GM18907 (cell line): Measurements from ENCODE around the gene KCNN1.
"Not testable (repeated sequence)": the region's sequence is repeated elsewhere in the genome, so short reads cannot be mapped to it uniquely, and the experiment has no call there.

Experiments used
- ATAC-seq: cut with Tn5 transposase; IDR thresholded peaks from one replicate; pipeline ENCODE4 v1.9.1; 2021; ENCODE audit warnings: mild to moderate bottlenecking, moderate library complexity; ENCODE audit not compliant: unreplicated experiment

Gene KCNN1

DNA sequence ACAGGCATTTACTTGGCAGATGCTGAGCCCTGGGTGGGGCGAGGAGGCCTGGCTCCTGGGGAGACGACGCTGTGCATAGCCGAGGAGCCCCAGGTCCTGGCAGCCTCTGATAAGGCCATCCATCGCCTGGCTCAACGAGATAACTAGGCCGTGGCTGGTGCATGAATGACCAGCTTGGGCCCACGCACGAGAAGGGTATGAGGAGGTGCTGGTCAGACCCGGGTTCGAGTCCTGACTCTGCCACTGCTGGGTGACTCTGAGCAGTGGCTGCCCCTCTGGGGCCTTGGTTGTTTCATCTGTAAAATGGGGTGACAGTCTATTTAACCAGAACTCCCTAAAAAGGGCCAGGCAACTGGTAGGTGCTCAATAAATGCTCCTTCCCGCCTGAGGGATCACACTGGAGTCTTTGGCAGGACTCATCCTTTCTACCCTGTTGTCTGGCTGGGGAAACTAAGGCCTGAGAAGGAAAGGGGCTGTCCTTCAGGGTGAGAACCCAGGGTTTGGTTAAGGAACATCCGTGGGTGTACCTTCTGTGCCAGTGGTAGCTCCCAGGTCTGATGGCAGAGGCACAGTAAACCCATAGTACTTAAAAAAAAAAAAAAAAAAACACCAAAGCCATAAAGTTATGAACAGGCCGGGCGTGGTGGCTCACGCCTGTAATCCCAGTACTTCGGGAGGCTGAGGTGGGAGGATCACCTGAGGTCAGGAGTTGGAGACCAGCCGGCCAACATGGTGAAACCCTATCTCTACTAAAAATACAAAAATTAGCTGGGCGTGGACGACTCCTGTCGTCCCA lies 33.0 kb downstream of the KCNN1 start:
- no peak for ATAC-seq

DNA sequence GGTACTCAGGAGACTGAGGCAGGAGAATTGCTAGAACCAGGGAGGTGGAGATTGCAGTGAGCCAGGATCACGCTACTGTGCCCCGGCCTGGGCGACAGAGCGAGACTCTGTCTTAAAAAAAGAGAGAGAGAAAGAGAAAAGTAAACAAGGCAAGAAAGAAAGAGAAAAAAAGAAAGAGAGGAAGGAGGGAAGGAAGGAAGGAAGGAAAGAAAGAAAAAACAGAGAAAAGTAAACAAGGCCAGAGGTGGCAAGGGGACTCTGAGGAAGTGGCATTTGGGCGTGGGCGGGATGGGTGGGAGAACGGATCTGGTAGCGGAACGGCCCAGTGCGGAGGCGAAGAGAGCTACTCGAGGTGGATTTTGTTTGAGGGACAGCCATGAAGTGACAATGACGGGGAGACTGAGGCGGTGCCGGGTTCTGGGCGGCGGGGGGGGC lies 33.6 kb downstream of the KCNN1 start:
- no peak for ATAC-seq

DNA sequence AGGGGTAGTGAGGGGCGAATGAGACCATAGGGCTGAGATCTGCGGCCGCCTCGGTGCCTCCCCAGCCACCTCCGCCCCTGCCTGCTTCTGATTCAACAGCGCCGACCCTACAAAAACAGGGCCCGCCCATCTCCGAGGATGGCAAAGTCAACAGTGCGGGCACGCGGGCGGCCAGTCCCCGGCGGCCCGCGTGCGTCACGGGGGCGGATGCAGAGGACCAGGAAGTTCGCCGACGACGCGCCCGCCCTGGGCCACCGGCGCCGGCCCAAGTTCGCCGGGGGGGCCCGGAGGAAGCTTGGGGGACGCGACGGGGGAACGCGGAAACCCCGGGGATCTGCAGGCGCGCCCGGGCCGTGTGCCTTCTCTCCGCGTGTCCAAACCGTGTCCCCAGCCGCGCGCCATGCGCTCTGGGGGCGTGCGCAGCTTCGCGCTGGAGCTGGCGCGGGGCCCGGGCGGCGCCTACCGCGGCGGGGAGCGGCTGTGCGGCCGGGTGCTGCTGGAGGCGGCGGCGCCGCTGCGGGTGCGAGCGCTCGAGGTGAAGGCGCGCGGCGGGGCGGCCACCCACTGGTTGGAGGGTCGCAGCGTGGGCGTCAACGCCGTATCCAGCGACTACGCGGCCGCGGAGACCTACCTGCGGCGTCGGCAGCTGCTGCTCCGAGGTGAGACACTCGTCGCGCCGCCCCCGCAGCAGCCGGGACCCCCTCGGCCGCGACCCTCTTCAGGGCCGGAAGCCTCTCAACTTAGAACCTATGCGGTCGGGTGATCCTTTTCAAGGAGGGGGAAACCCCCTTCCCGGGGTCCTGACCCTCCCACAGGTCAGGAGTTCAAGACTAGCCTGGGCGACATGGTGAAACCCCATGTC lies 34.2 kb downstream of the KCNN1 start:
- ATAC-seq, result peak; percentile 74

DNA sequence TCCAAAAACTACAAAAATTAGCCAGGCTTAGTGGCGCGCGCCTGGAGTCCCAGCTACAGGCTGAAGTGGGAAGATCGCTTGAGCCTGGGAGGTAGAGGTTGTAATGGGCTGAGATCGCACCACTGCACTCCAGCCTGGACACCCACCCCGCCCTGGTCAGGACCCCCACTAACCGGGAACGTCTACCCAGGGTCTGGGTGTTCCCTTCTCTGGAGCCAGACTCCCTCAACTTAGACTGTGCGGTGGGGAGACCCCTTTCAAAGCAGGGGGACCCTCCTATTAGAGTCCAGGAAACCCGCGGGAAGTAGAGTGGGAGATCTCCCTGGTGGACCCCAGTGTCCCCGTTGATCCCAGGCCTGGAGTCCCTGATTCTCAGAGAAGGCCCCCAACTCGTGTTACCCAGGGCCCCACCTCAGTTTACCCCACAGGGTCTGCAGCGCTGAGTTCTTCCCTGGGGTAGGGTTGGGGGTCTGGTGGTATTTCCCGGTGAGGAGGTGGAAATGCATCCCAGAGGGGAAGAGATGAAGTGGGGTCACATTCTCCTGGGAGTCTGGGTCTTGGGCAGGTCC lies 35.0 kb downstream of the KCNN1 start:
- ATAC-seq, result no peak

DNA sequence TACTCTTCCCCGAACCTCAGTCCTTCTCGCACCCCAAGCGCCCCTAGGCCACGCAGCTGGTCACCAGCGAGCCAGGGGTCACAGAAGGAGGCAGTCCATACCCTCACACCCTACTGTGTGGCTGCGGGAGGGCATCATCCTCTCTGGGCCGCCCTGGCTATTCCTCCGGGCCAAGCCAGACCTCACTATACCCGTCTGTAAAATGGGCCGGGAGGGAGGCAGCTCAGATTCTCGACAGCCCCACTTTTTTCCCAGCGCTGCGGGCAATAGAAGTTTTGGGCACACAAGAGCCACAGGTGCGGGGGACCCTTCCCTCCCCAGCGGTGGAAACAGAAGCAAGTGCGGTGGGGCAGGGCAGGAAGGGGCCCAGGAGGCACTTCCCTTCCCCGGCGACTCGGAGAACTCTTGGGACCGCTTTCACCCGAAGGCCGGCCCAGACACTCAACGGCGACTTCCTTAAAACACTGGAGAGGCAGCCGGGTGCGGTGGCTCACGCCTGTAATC lies 35.5 kb downstream of the KCNN1 start:
- ATAC-seq, result no peak

DNA sequence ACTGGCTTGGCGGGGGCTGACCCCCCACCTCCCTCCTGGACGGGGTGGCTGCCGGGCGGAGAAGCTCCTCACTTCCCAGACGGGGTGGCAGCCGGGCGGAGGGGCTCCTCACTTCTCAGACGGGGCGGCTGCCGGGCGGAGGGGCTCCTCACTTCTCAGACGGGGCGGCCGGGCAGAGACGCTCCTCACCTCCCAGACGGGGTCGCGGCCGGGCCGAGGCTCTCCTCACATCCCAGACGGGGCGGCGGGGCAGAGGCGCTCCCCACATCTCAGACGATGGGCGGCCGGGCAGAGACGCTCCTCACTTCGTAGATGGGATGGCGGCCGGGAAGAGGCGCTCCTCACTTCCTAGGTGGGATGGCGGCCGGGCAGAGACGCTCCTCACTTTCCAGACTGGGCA lies 38.8 kb downstream of the KCNN1 start:
- ATAC-seq, result not testable (repeated sequence)

DNA sequence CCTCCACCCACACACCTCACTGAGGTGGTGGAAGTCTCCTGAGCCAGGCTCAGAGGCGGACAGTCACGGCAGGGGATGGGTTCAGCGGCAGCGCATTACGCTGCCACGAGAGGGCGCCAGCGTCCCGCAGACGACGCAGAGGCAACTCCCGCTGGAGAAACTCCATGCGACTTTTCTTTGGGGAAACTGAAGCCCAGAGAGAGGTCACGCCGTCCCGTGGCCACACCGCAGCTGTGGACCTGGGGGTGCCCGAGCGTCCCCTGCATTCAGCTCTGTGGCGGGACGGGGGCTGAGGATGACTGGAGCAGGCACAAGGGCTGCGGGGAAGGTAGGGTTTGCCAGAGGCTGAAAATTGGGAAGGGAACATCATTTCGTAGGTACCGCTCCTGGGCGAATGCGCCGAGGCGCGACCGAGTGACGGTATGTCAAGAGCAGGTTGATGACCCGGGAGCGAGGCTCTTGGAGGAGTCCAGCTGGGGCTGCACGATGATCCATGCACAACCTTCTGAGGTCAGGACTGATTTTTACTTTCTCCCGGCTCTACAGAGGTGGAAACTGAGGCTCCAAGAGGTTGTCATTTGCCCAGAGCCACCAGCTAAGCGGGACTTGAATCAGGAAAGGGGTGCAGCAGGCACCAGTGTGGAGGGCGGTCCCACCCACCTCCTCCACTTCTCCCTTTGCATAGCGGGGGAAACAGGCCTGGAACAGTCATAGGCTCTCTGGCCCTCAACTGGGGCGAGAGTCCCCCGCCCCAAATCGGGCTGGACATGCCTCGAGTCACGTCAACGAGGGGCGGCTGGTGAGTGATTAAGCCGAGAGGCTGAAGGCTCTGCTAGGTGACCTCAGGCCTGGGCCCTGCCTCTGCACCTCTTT lies 40.4 kb downstream of the KCNN1 start:
- peak; percentile 62 for ATAC-seq

DNA sequence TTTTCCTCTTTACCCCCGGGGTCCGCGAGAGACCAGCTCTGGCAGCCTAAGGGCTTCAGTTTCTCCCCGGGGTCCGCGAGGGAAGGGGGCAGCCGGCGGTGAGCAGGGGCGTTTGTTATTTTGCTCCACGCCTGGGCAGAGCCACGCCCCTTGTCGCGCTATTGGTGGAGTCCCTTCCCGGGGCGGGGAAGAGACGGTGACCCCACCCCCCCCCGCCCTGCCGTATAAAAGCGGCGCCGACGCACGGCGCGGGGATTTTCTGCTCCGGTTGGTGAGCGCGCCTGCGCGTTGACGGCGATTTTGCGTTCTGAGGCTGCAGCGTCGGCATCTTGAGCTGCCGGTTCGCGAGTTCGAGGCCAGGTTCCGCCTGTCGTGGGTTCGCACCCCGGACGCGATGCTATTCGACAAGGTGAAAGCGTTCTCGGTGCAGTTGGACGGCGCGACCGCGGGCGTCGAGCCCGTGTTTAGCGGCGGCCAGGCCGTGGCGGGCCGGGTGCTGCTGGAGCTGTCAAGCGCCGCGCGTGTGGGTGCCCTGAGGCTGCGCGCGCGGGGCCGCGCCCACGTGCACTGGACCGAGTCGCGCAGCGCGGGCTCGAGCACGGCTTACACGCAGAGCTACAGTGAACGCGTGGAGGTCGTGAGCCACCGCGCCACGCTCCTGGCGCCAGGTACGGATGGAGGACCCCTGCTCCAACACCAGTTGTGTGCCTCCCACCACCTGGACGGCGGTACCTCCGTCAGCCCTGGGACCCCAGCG lies 41.2 kb downstream of the KCNN1 start, which contains the start of gene ARRDC2:
Gene ARRDC2, plus strand, starts transcription at position 254 of the 757 bp plus-strand sequence. Its CDS starts 141 bp downstream, at position 395.
- ATAC-seq, result peak; percentile 61

DNA sequence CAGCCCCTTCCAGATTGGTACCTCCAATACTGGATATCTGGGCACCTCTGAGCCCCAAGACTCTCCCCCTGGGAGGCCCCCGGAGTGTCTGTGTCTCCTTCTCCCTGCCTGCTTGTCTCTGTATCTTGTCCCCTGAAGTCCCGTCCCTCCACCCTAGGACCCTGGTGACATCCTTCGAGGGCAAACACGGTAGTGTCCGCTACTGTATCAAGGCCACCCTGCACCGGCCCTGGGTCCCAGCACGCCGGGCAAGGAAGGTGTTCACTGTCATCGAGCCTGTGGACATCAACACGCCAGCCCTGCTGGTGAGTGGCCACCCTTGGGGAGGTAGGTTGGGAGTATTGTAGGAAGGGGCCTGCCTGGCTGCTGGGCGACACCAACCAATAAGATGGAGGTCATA lies 41.9 kb downstream of the KCNN1 start:
- ATAC-seq, result no peak

DNA sequence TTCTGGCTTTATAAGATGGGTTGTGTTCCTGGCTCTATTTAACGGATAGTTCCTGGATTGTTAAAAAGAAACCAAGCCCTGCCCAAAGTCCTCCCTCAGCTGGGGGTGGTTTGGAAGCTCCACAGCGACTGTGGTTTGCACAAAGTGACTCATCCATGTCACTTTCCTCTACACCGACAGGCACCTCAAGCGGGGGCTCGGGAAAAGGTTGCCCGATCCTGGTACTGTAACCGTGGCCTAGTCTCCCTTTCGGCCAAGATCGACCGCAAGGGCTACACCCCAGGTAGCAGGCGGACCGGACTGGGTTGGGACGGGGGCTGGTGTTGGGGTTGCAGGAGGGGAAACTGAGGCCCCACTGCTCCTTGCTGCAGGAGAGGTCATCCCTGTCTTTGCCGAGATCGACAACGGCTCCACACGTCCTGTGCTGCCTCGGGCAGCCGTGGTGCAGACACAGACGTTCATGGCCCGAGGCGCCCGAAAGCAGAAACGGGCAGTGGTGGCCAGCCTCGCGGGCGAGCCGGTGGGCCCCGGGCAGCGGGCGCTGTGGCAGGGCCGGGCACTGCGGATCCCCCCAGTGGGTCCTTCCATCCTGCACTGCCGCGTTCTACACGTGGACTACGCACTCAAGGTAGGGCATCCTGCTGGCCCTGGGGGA lies 42.6 kb downstream of the KCNN1 start:
- no peak for ATAC-seq

DNA sequence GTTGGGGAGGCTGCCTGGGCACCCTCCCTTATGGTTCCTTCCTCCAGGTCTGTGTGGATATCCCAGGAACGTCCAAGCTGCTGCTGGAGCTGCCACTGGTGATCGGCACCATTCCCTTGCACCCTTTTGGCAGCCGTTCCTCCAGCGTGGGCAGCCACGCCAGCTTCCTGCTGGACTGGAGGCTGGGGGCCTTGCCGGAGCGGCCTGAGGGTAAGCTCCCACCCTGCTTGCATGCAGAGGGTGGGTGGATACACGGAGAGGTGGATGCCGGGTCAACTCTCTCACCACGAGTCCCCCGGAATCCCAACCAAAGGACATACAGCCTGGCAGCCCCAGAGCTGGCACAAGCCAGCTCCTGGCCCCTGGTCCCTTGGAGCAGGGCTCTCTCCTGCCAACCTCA lies 43.2 kb downstream of the KCNN1 start:
- ATAC-seq, result no peak

DNA sequence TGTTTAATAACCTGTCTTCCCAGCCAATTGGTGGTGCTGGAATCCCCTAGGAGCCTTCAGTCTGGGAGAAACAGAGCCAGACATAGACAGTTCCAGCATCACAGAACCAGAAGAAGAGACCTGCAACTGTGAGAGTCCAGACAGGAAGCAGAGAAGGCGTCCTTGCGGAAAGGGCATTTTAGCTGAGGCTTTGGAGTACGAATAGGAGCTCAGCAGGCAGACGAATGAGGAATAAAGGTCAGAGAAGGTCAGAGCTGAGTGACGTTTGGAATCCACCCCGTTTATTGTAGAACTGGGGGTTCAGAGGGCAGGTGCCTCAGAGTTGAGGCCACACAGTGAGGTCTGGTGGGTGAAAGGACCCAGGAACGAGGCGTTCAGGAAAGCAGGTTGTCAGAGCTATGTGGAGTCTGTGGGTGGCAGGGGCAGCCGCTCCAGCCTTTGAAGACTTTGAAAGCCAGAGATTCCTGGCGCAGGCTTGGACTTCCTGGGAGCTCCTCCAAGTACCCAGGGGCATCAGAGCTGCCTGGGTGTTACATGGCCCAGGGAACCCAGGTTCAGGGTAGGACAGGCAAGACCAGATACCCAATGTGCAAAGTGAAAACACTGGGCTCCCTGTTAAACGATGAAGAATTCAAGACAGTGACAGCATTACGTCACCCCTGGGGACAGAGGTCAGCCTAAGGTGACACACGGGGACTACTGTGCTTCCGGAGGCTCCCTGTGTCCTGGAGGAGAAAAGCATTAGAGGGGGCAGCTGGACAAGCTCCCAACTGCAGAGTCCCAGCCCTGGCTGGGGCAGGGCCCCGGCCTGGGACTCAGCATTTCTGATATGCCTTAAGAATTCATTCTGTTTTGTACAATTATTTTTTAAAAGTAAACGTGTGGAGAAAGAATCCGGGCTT lies 46.6 kb downstream of the KCNN1 start:
- ATAC-seq, result no peak

DNA sequence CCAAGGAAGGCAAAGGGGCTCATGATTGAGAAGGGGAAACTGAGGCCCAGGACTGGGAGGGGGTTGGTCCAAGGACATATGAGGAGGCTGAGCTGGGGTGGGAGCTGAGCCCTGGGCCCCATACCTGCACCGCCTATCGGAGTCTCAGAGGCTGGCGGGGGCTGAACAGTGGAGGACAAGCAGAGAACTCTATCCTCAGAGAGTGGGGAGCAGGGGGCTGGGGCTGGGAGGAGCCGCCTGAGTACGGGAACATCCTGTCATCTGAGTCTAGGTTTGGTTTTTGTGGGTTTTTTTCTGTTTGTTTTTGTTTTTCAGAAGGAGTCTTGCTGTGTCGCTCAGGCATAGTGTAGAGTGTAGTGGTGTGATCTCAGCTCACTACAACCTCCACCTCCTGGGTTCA lies 47.3 kb downstream of the KCNN1 start:
- ATAC-seq, result no peak

DNA sequence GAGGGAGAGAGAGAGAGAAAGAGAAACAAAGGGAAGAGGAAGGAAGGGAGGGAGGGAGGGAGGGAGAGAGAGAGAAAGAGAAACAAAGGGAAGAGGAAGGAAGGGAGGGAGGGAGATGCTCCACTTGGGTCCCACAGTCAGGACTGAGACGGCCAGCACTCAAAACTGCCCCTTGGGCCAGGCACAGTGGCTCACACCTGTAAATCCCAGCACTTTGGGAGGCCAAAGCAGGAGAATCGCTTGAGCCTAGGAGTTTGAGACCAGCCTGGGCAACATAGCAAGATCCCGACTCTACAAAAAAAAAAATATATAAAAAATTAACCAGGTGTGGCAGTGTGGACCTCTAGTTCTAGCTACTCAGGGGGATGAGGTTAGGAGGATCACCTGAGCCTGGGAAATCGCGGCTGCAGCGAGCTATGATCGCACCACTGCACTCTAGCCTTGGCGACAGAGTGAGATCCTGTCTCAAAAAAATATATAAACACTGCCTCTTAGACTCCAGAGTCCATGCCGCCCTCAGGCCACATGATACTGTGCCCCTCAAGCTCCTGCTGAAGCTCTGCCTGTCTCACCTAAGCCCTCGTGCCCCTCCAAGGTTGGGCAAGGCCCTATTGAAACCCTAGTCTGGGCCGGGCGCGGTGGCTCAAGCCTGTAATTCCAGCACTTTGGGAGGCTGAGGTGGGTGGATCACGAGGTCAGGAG lies 49.5 kb downstream of the KCNN1 start:
- ATAC-seq, result no peak

DNA sequence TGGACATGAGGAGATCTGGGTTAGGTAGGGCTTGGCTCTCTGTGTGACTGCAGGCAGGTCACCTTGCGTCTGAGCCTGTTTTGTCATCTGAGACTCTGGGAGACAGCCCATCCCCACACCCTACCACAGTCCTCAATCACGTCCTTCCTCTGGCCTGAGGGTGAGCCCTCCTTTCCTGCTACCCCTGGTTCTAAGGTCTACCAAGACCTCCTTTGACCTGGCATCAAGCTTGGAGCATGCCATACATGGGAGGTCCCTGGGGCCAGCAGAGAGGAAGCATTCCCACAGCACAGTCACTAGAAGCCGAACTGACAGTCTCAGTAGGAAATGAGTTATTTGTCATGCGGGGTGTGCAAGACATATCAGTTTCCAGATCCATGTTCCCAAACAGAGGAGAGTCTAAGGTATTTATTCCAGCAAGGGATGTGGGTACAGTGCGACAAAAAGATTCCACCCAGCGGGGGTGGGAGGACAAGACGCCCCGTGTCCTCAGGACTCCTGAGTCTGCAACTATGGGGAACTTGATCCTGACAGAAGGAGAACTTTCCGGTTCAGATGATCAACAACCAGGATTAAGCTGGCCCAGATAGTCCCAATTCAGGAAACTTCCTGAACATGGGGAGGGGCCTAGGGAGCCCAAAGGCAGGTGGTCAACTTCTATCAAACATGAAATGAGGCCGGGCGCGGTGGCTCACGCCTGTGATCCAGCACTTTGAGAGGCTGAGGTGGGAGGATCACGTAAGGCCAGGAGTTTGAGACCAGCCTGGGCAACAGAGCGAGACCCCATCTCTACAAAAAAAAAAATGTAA lies 50.6 kb downstream of the KCNN1 start:
- no peak for ATAC-seq

DNA sequence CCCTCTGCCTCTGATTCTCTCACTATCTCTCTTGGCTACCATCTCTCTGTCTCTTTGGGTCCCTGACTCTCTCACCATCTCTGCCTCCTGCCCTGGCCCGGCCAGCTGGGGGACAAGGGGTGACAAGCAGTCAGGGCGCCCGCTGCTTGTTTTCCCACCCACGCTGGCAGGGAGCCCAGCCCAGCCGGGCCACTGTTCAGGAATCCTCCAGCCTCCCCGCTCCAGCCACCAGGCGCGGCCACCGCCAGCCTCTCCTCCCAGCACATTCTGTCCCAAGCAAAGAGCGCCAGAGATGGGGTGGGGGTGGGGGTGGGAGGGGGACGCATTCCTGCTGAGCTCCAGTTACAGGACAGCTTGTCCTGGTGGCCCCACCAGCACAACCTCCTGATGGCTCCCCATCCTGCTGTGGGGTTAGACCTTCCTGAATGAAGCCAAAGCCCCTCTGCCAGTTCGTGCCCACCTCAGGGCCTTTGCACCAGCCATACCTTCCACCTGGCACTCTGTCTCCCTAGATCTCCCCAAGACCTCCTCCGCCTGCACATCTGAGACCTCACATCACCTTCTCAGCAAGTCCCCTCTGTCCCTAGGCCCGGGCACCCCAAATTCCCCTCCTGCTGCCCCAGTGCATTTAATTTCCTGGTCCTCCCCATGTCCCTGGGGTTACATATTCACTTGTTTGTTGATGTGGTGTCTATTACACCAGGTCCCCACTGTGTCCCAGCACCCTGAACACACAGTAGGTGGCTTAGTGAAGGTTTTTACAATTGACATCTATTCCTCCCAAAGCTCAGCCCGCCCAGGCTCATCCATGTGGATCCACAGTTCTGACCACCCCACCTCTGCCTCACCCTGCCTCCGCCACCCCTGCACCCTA lies 53.5 kb downstream of the KCNN1 start:
- ATAC-seq, result no peak
